GM23338 (cell line): ENCODE data around the gene AKAP13. TPM values are rescaled to one million over a fixed set of nuclear protein-coding genes. Genes with fewer than 3 reads are reported as not detected.

ENCODE experiments used
- ATAC-seq: fragments of 200-7000 bp; cut with Tn5 transposase; 3 replicates; pipeline ENCODE4 v1.9.1; 2020
- DNase-seq: peaks from one replicate; pipeline ENCODE4 v3.0.0-alpha.2; 2015; ENCODE audit warnings: low spot score
- H2AFZ ChIP-seq: fragments of 200-600 bp; sonication (generic); 2 replicates; pipeline ENCODE4 v1.8.0; 2016; ENCODE audit warnings: antibody characterized with exemption, mild to moderate bottlenecking, moderate library complexity
- H3F3A ChIP-seq: fragments of 200-600 bp; sonication (generic); replicated peaks from 2 replicates; pipeline ENCODE4 v1.8.0; 2017; ENCODE audit warnings: antibody characterized with exemption, mixed run types, low read depth
- H3K27ac ChIP-seq: fragments of 200-600 bp; sonication (generic); 2 replicates; pipeline ENCODE4 v1.6.1; 2016; ENCODE audit warnings: low read depth
- H3K27me3 ChIP-seq: fragments of 200-600 bp; sonication (generic); 2 replicates; pipeline ENCODE4 v1.8.0; 2016; ENCODE audit warnings: mild to moderate bottlenecking, mixed run types, moderate library complexity; ENCODE audit not compliant: insufficient read depth
- H3K36me3 ChIP-seq: fragments of 200-600 bp; sonication (generic); 2 replicates; pipeline ENCODE4 v1.8.0; 2016; ENCODE audit warnings: mild to moderate bottlenecking; ENCODE audit not compliant: insufficient read depth
- H3K4me1 ChIP-seq: fragments of 200-600 bp; sonication (generic); 2 replicates; pipeline ENCODE4 v1.8.0; 2016; ENCODE audit warnings: mild to moderate bottlenecking, moderate library complexity; ENCODE audit not compliant: insufficient read depth
- H3K4me2 ChIP-seq: fragments of 200-600 bp; sonication (generic); 2 replicates; pipeline ENCODE4 v1.7.1; 2017; ENCODE audit warnings: mixed run types
- H3K4me3 ChIP-seq: fragments of 200-600 bp; sonication (generic); 2 replicates; pipeline ENCODE4 v1.6.1; 2016; ENCODE audit warnings: mixed run types
- H3K79me2 ChIP-seq: fragments of 200-600 bp; sonication (generic); replicated peaks from 2 replicates; pipeline ENCODE4 v1.8.0; 2017; ENCODE audit warnings: mild to moderate bottlenecking; ENCODE audit not compliant: insufficient read depth
- H3K9me2 ChIP-seq: fragments of 200-600 bp; sonication (generic); 2 replicates; pipeline ENCODE4 v1.8.0; 2017; ENCODE audit not compliant: insufficient read depth
- H4K20me1 ChIP-seq: fragments of 200-600 bp; sonication (generic); replicated peaks from 2 replicates; pipeline ENCODE4 v1.8.0; 2017; ENCODE audit warnings: mild to moderate bottlenecking; ENCODE audit not compliant: insufficient read depth
- H3K27ac Mint-ChIP-seq: 2 replicates; pipeline ENCODE4 v1.8.0; 2020; ENCODE audit warnings: inconsistent platforms, mild to moderate bottlenecking, moderate library complexity, mixed read lengths
- H3K27me3 Mint-ChIP-seq: 3 replicates; pipeline ENCODE4 v1.8.0; 2022; ENCODE audit warnings: low read depth, mild to moderate bottlenecking, moderate library complexity, mixed read lengths, inconsistent platforms; ENCODE audit not compliant: insufficient read depth, poor library complexity
- H3K36me3 Mint-ChIP-seq: 3 replicates; pipeline ENCODE4 v1.8.0; 2021; ENCODE audit warnings: low read depth, mild to moderate bottlenecking, inconsistent platforms, moderate library complexity, mixed read lengths
- H3K4me1 Mint-ChIP-seq: 3 replicates; pipeline ENCODE4 v1.8.0; 2020; ENCODE audit warnings: mild to moderate bottlenecking, inconsistent platforms, mixed read lengths
- H3K4me3 Mint-ChIP-seq: 3 replicates; pipeline ENCODE4 v1.8.0; 2021; ENCODE audit warnings: moderate library complexity, mild to moderate bottlenecking, inconsistent platforms, mixed read lengths
- H3K9me3 Mint-ChIP-seq: 3 replicates; pipeline ENCODE4 v1.8.0; 2020; ENCODE audit warnings: moderate library complexity, mild to moderate bottlenecking, inconsistent platforms, mixed read lengths
- CREB1 ChIP-seq: fragments of 250-450 bp; sonication (Bioruptor Pico); IDR thresholded peaks from 2 replicates; pipeline ENCODE4 v1.5.0; 2020; ENCODE audit warnings: low read depth, mild to moderate bottlenecking, moderate library complexity
- CTCF ChIP-seq, 2 experiments: fragments of 200-600 bp in 1 of 2; sonication (generic) in 1 of 2; conservative IDR thresholded peaks; 2 replicates each; pipeline versions ENCODE4 v1.5.1 to v1.6.1; 2016 to 2017; ENCODE audit warnings: antibody characterized with exemption in 2 of 2, low read depth in 2 of 2, mild to moderate bottlenecking in 2 of 2, moderate library complexity in 1 of 2
- ETS1 ChIP-seq: IDR thresholded peaks from 2 replicates; pipeline ENCODE4 v1.6.1; 2016; ENCODE audit warnings: antibody characterized with exemption
- EZH2 ChIP-seq: fragments of 200-600 bp; sonication (generic); IDR thresholded peaks from one replicate; pipeline ENCODE4 v1.8.0; 2017; ENCODE audit warnings: antibody characterized with exemption, mild to moderate bottlenecking, low read depth; ENCODE audit not compliant: unreplicated experiment
- EZH2phosphoT487 ChIP-seq: fragments of 200-600 bp; sonication (generic); IDR thresholded peaks from one replicate; pipeline ENCODE4 v1.8.1; 2018; ENCODE audit warnings: antibody characterized with exemption; ENCODE audit not compliant: unreplicated experiment
- JUNB ChIP-seq: IDR thresholded peaks from one replicate; pipeline ENCODE4 v1.6.1; 2016; ENCODE audit warnings: antibody characterized with exemption; ENCODE audit not compliant: unreplicated experiment
- NANOG ChIP-seq: IDR thresholded peaks from 2 replicates; pipeline ENCODE4 v1.6.1; 2016; ENCODE audit warnings: antibody characterized with exemption, borderline replicate concordance
- POLR2AphosphoS5 ChIP-seq: IDR thresholded peaks from 2 replicates; pipeline ENCODE4 v1.6.1; 2016; ENCODE audit warnings: antibody characterized with exemption, low read depth
- REST ChIP-seq: IDR thresholded peaks from one replicate; pipeline ENCODE4 v1.6.1; 2018; ENCODE audit warnings: antibody characterized with exemption; ENCODE audit not compliant: unreplicated experiment
- STAT1 ChIP-seq: IDR thresholded peaks from one replicate; pipeline ENCODE4 v1.6.1; 2016; ENCODE audit warnings: antibody characterized with exemption; ENCODE audit not compliant: unreplicated experiment
- ZNF114 ChIP-seq: fragments of 250-450 bp; sonication (Bioruptor Pico); IDR thresholded peaks from 2 replicates; pipeline ENCODE4 v1.5.0; 2020; ENCODE audit warnings: mild to moderate bottlenecking, moderate library complexity
- ZNF331 ChIP-seq: fragments of 250-450 bp; sonication (Bioruptor Pico); IDR thresholded peaks from 2 replicates; pipeline ENCODE4 v1.5.0; 2020; ENCODE audit warnings: low read depth, mild to moderate bottlenecking, moderate library complexity
- ZNF462 ChIP-seq: fragments of 250-450 bp; sonication (Bioruptor Pico); IDR thresholded peaks from 2 replicates; pipeline ENCODE4 v1.5.0; 2020; ENCODE audit warnings: mild to moderate bottlenecking, moderate library complexity
- polyA plus RNA-seq: library from polyadenylated mRNA; unstranded; fragments of >200 nt; fragmentation: Nextera tagmentation; extraction: Ambion mirVana; gene quantifications from 2 replicates; pipeline ENCODE4 v1.2.1, GENCODE V29; 2016
- total RNA-seq: library from RNA; depleted of rRNA; stranded (reverse); fragments of >200 nt; shearing (Covaris generic); gene quantifications from 2 replicates; pipeline ENCODE4 v1.2.3, GENCODE V29; 2014

AKAP13 gene
- total and polyA plus RNA-seq, 2 experiments from 2014 or later, result 46.2 to 60.7 TPM

- no peaks in the 10 kb centered on the region for H3F3A ChIP-seq
- Mint-ChIP-seq H3K4me3 (no peak overlapping the region), H3K36me3 (no peaks in the 10 kb centered on the region), H3K4me1 (peaks cover 27% of the 10 kb centered on the region), H3K27me3 (no peaks in the 10 kb centered on the region), H3K27ac (no peak overlapping the region), H3K9me3 (no peaks in the 10 kb centered on the region)
- no peaks in the 10 kb centered on the region for H3K27me3 ChIP-seq
- DNase-seq (no peak), ATAC-seq (no peak)
- H3K36me3 ChIP-seq, result no peaks in the 10 kb centered on the region
- TF ChIP-seq CREB1 (CRISPR knock-in tag) (no peak), ETS1 (no peak), ZNF462 (CRISPR knock-in tag) (no peak), EZH2phosphoT487 (no peak), ZNF331 (CRISPR knock-in tag) (no peak), ZNF114 (CRISPR knock-in tag) (no peak), STAT1 (no peak), JUNB (no peak), CTCF (conservative IDR thresholded peaks at IDR 0.05; ENCODE audit: low read depth in 2 of 2) (no peak), NANOG (no peak), REST (no peak), EZH2 (no peak), POLR2AphosphoS5 (no peak)
- H4K20me1 ChIP-seq, result peaks cover 16% of the 10 kb centered on the region
- no peaks in the 10 kb centered on the region for H3K9me2 ChIP-seq
- H3K27ac ChIP-seq, result no peak overlapping the region
- H2AFZ ChIP-seq, result no peak overlapping the region
- no peak overlapping the region for H3K4me3 ChIP-seq
- H3K4me1 ChIP-seq, result peaks cover 7% of the 10 kb centered on the region
- no peak overlapping the region for H3K4me2 ChIP-seq
- H3K79me2 ChIP-seq, result peaks cover 100% of the 10 kb centered on the region
Observed at GRCh38 chr15:85414037-85414436, 33.6 kb downstream of the AKAP13 start.
